Effector memory CD4-positive, alpha-beta T cell (primary cell): ENCODE measurements around the gene MAB21L1.
A peak's percentile ranks its signal among the peaks of the same experiment; 100 is the strongest.

Source experiments
- DNase-seq, 3 donors: peaks; one replicate each; pipeline ENCODE4 v3.0.0-alpha.2; 2020
- H3K27ac ChIP-seq: 2 replicates; pipeline ENCODE4 v1.7.0; 2013; ENCODE audit warnings: mild to moderate bottlenecking, low read length, moderate library complexity; ENCODE audit not compliant: insufficient read depth, poor library complexity, severe bottlenecking
- H3K27me3 ChIP-seq: replicated peaks from 2 replicates; pipeline ENCODE4 v1.7.0; 2013; ENCODE audit warnings: mild to moderate bottlenecking, low read length; ENCODE audit not compliant: insufficient read depth, control insufficient read depth, poor library complexity, severe bottlenecking
- H3K36me3 ChIP-seq: 2 replicates; pipeline ENCODE4 v1.7.0; 2013; ENCODE audit warnings: mild to moderate bottlenecking, low read length, moderate library complexity; ENCODE audit not compliant: control insufficient read depth, insufficient read depth
- H3K4me1 ChIP-seq: 2 replicates; pipeline ENCODE4 v1.7.0; 2013; ENCODE audit warnings: low read length, mild to moderate bottlenecking; ENCODE audit not compliant: control insufficient read depth, insufficient read depth, poor library complexity, severe bottlenecking
- H3K4me3 ChIP-seq: 2 replicates; pipeline ENCODE4 v1.7.0; 2013; ENCODE audit warnings: low read length, low read depth, mild to moderate bottlenecking; ENCODE audit not compliant: insufficient read depth, poor library complexity, severe bottlenecking
- H3K9me3 ChIP-seq: 2 replicates; pipeline ENCODE4 v1.7.0; 2013; ENCODE audit warnings: mild to moderate bottlenecking, low read length, moderate library complexity; ENCODE audit not compliant: control insufficient read depth

Gene MAB21L1

GRCh38 chr13:35481777-35482176 is 5.3 kb upstream of the MAB21L1 start:
- Histone ChIP-seq H3K4me3 (no peak overlapping the region), H3K9me3 (no peaks in the 10 kb centered on the region), H3K4me1 (no peaks in the 10 kb centered on the region), H3K36me3 (no peaks in the 10 kb centered on the region), H3K27me3 (peaks cover 4% of the 10 kb centered on the region), H3K27ac (no peak overlapping the region)
- no peak for DNase-seq

- H3K36me3 ChIP-seq = no peaks in the 10 kb centered on the region
- no peak for DNase-seq
- H3K27ac ChIP-seq = no peak overlapping the region
- H3K9me3 ChIP-seq = no peaks in the 10 kb centered on the region
- peaks cover 14% of the 10 kb centered on the region for H3K27me3 ChIP-seq
- no peak overlapping the region for H3K4me3 ChIP-seq
- no peaks in the 10 kb centered on the region for H3K4me1 ChIP-seq
These were observed 3.9 kb upstream of the MAB21L1 start for GRCh38 chr13:35480346-35480745.

GRCh38 chr13:35479706-35480105 is 3.2 kb upstream of the MAB21L1 start:
- no peak overlapping the region for H3K27ac ChIP-seq
- no peak for DNase-seq
- H3K36me3 ChIP-seq = no peaks in the 10 kb centered on the region
- peaks cover 19% of the 10 kb centered on the region for H3K27me3 ChIP-seq
- no peaks in the 10 kb centered on the region for H3K9me3 ChIP-seq
- no peaks in the 10 kb centered on the region for H3K4me1 ChIP-seq
- H3K4me3 ChIP-seq = no peak overlapping the region

- Histone ChIP-seq H3K4me1 (no peaks in the 10 kb centered on the region), H3K27ac (no peak overlapping the region), H3K27me3 (peaks cover 22% of the 10 kb centered on the region), H3K4me3 (no peak overlapping the region), H3K36me3 (no peaks in the 10 kb centered on the region), H3K9me3 (no peaks in the 10 kb centered on the region)
- no peak for DNase-seq
These were observed 2.6 kb upstream of the MAB21L1 start for GRCh38 chr13:35479038-35479492.

GRCh38 chr13:35478271-35479037 is 2.0 kb upstream of the MAB21L1 start:
- DNase-seq = no peak
- no peaks in the 10 kb centered on the region for H3K36me3 ChIP-seq
- H3K27ac ChIP-seq = no peak overlapping the region
- no peaks in the 10 kb centered on the region for H3K4me1 ChIP-seq
- no peaks in the 10 kb centered on the region for H3K9me3 ChIP-seq
- no peak overlapping the region for H3K4me3 ChIP-seq
- H3K27me3 ChIP-seq = peaks cover 22% of the 10 kb centered on the region

DNA sequence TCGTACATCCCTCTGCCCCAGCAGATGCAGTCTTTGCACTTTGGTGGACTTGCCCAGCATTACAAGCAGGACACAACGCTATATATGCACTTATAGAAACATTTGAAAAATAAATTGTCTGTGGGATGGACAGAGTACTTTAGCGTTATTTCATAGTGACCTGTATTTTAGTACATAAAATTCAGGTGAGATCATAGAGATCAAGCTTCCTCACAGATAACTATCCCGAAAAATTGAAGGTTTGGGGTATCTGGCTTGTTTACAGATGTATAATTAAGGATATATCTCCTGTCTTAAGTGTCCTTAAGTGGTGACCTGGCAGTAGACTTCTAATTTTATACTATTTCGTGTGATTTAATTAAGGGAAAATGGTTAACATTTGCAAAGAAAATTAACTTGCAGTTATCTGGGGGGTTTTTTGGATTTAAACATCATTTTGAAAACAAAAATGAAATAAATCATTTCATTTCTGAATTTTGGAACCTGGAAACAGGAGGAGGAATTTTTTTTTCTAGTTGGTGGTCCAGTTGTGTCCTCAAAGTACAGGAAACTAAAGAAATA is 977 bp upstream of the MAB21L1 start:
- H3K9me3 ChIP-seq = no peaks in the 10 kb centered on the region
- no peak for DNase-seq
- peaks cover 22% of the 10 kb centered on the region for H3K27me3 ChIP-seq
- H3K4me1 ChIP-seq = no peaks in the 10 kb centered on the region
- no peak overlapping the region for H3K4me3 ChIP-seq
- no peaks in the 10 kb centered on the region for H3K36me3 ChIP-seq
- H3K27ac ChIP-seq = no peak overlapping the region

GRCh38 chr13:35475212-35475959 is 1.1 kb downstream of the MAB21L1 start:
- Histone ChIP-seq H3K36me3 (no peaks in the 10 kb centered on the region), H3K27me3 (peaks cover 32% of the 10 kb centered on the region), H3K27ac (no peak overlapping the region), H3K9me3 (peaks cover 6% of the 10 kb centered on the region), H3K4me1 (no peaks in the 10 kb centered on the region), H3K4me3 (peak overlapping the region; percentile 29)
- DNase-seq = no peak

GRCh38 chr13:35474496-35475211 is 1.8 kb downstream of the MAB21L1 start:
- Histone ChIP-seq H3K4me3 (no peak overlapping the region), H3K9me3 (peaks cover 6% of the 10 kb centered on the region), H3K27me3 (peaks cover 35% of the 10 kb centered on the region), H3K27ac (no peak overlapping the region), H3K36me3 (no peaks in the 10 kb centered on the region), H3K4me1 (no peaks in the 10 kb centered on the region)
- no peak for DNase-seq

DNA sequence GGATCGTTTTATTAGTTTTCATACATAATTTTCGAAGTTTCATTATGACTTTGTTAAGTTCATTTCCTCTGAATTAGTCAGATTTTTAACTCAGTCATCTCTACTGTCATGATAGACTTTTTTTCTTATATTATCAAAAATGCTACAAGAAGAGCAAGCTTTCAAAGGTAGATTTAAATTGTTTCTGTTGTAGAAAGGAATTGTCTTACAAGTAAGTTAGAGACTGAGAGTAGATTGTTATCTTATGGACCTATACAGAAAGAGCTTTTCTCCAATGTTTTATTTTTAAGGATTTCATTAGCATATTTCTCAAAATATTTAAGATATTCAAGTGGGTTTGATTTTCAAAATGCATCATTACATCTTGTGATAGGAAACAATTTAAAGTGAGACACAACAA is 2.7 kb downstream of the MAB21L1 start:
- H3K27ac ChIP-seq = no peak overlapping the region
- no peaks in the 10 kb centered on the region for H3K4me1 ChIP-seq
- H3K36me3 ChIP-seq = no peaks in the 10 kb centered on the region
- no peak overlapping the region for H3K4me3 ChIP-seq
- peaks cover 35% of the 10 kb centered on the region for H3K27me3 ChIP-seq
- DNase-seq = no peak
- H3K9me3 ChIP-seq = peaks cover 6% of the 10 kb centered on the region
